ENCODE data around the gene TRIM45. TPM values are rescaled to one million over a fixed set of nuclear protein-coding genes. Genes with fewer than 3 reads are reported as not detected.

Gene TRIM45
- total RNA-seq, 3 donors from 2014 or later = 1.1 to 8.2 (median 6.6) TPM

- H3K27ac ChIP-seq = no peak overlapping the region
- H3K9me3 ChIP-seq = no peaks in the 10 kb centered on the region
- TF ChIP-seq CTCF (IDR thresholded peaks at IDR 0.05) (no peak), POLR2AphosphoS5 (IDR thresholded peaks at IDR 0.05) (no peak), POLR2A (IDR thresholded peaks at IDR 0.05) (no peak)
- no peaks in the 10 kb centered on the region for H3K27me3 ChIP-seq
- DNase-seq (ENCODE audit: low spot score in 2 of 2) = no peak
- peaks cover 3% of the 10 kb centered on the region for H3K36me3 ChIP-seq
- intact Hi-C loops (cut with DNase I; ENCODE audit: low total_unique reads) = no loop called here
- no peaks in the 10 kb centered on the region for H3K4me1 ChIP-seq
- H3K4me3 ChIP-seq = no peak overlapping the region
Measured at GRCh38 chr1:117079737-117080136, 41.8 kb downstream of the TRIM45 start.

- Histone ChIP-seq H3K27me3 (no peaks in the 10 kb centered on the region), H3K4me3 (no peak overlapping the region), H3K9me3 (no peaks in the 10 kb centered on the region), H3K27ac (no peak overlapping the region), H3K36me3 (peaks cover 3% of the 10 kb centered on the region), H3K4me1 (no peaks in the 10 kb centered on the region)
- DNase-seq (ENCODE audit: low spot score in 2 of 2) = no peak
- TF ChIP-seq CTCF (IDR thresholded peaks at IDR 0.05) = no peak
- TF ChIP-seq POLR2A (IDR thresholded peaks at IDR 0.05) = no peak
- TF ChIP-seq POLR2AphosphoS5 (IDR thresholded peaks at IDR 0.05) = no peak
- intact Hi-C loops (cut with DNase I; ENCODE audit: low total_unique reads) = no loop called here
Measured at GRCh38 chr1:117077267-117077666, 44.3 kb downstream of the TRIM45 start.

- TF ChIP-seq POLR2AphosphoS5 (IDR thresholded peaks at IDR 0.05) (no peak), POLR2A (IDR thresholded peaks at IDR 0.05) (no peak), CTCF (IDR thresholded peaks at IDR 0.05) (no peak)
- no peak overlapping the region for H3K27ac ChIP-seq
- intact Hi-C loops (cut with DNase I; ENCODE audit: low total_unique reads) = no loop called here
- no peaks in the 10 kb centered on the region for H3K4me1 ChIP-seq
- no peaks in the 10 kb centered on the region for H3K27me3 ChIP-seq
- DNase-seq (ENCODE audit: low spot score in 2 of 2) = no peak
- peaks cover 3% of the 10 kb centered on the region for H3K36me3 ChIP-seq
- H3K9me3 ChIP-seq = no peaks in the 10 kb centered on the region
- no peak overlapping the region for H3K4me3 ChIP-seq
Measured at GRCh38 chr1:117076648-117077047, 44.9 kb downstream of the TRIM45 start.

- intact Hi-C loops (cut with DNase I; ENCODE audit: low total_unique reads) = no loop called here
- no peaks in the 10 kb centered on the region for H3K4me1 ChIP-seq
Measured at GRCh38 chr1:117070124-117070523, 51.4 kb downstream of the TRIM45 start.

More at GRCh38 chr1:117070124-117070523, 51.4 kb downstream of the TRIM45 start:
- no peaks in the 10 kb centered on the region for H3K9me3 ChIP-seq
- DNase-seq (ENCODE audit: low spot score in 2 of 2) = no peak
- no peaks in the 10 kb centered on the region for H3K36me3 ChIP-seq
- H3K27ac ChIP-seq = no peak overlapping the region
- no peaks in the 10 kb centered on the region for H3K27me3 ChIP-seq
- TF ChIP-seq CTCF (IDR thresholded peaks at IDR 0.05) (no peak), POLR2AphosphoS5 (IDR thresholded peaks at IDR 0.05) (no peak), POLR2A (IDR thresholded peaks at IDR 0.05) (no peak)
- no peak overlapping the region for H3K4me3 ChIP-seq

Measured in breast epithelium (tissue), 4 donors.